ENCODE data around the gene QPCTL. TPM values are rescaled to one million over a fixed set of nuclear protein-coding genes. Genes with fewer than 3 reads are reported as not detected.

The QPCTL gene
- total RNA-seq, 4 donors from 2014 or later: 0.75 to 17.3 (median 7.2) TPM

GRCh38 chr19:45660636-45661035 lies 31.8 kb upstream of the QPCTL start:
- no peak for DNase-seq
- Histone ChIP-seq H3K36me3 (no peaks in the 10 kb centered on the region), H3K27ac (no peak overlapping the region), H3K9me3 (no peaks in the 10 kb centered on the region), H3K4me3 (no peak overlapping the region), H3K4me1 (no peaks in the 10 kb centered on the region), H3K27me3 (peaks cover 28% of the 10 kb centered on the region)
- in situ Hi-C loops (cut with MboI; ENCODE audit: low pct_ligation_motif_present in 1 of 4, low pct_unique_long_range_greater_than_20kb in 1 of 4, low sequenced_read_pairs in 3 of 4): no loop called here
- WGBS, 2 donors (ENCODE audit: low coverage in 1 of 2): 34 to 52% methylated on average over 4 to 8 of the region's 8 CpGs
- TF ChIP-seq CTCF (IDR thresholded peaks at IDR 0.05): no peak
- TF ChIP-seq POLR2A (IDR thresholded peaks at IDR 0.05): no peak
- no peak for TF ChIP-seq POLR2AphosphoS5 (IDR thresholded peaks at IDR 0.05)
- no peak for TF ChIP-seq EP300 (IDR thresholded peaks at IDR 0.05; ENCODE audit: low read depth)
- intact Hi-C loops (cut with DNase I; ENCODE audit: low total_unique reads): no loop called here

GRCh38 chr19:45663800-45664199 lies 28.7 kb upstream of the QPCTL start:
- DNase-seq: no peak
- H3K27me3 ChIP-seq: peaks cover 51% of the 10 kb centered on the region
- no peaks in the 10 kb centered on the region for H3K36me3 ChIP-seq
- in situ Hi-C loops (cut with MboI; ENCODE audit: low pct_ligation_motif_present in 1 of 4, low pct_unique_long_range_greater_than_20kb in 1 of 4, low sequenced_read_pairs in 3 of 4) (no loop called here), intact Hi-C loops (cut with DNase I; ENCODE audit: low total_unique reads) (no loop called here)
- no peak overlapping the region for H3K27ac ChIP-seq
- TF ChIP-seq EP300 (IDR thresholded peaks at IDR 0.05; ENCODE audit: low read depth) (no peak), POLR2A (IDR thresholded peaks at IDR 0.05) (no peak), CTCF (IDR thresholded peaks at IDR 0.05) (no peak), POLR2AphosphoS5 (IDR thresholded peaks at IDR 0.05) (no peak)
- H3K9me3 ChIP-seq: no peaks in the 10 kb centered on the region
- peaks cover 0 to 11% (median 9%) of the 10 kb centered on the region in 4 donors for H3K4me1 ChIP-seq
- WGBS, 2 donors (ENCODE audit: low coverage in 1 of 2): 71 to 100% methylated on average over 1 of the region's 1 CpG
- no peak overlapping the region for H3K4me3 ChIP-seq

- Histone ChIP-seq H3K4me1 (peaks cover 0 to 18% (median 17%) of the 10 kb centered on the region in 4 donors), H3K9me3 (no peaks in the 10 kb centered on the region), H3K4me3 (no peak overlapping the region), H3K27me3 (peaks cover 56% of the 10 kb centered on the region), H3K36me3 (no peaks in the 10 kb centered on the region), H3K27ac (no peak overlapping the region)
- intact Hi-C loops (cut with DNase I; ENCODE audit: low total_unique reads) (no loop called here), in situ Hi-C loops (cut with MboI; ENCODE audit: low pct_ligation_motif_present in 1 of 4, low pct_unique_long_range_greater_than_20kb in 1 of 4, low sequenced_read_pairs in 3 of 4) (no loop called here)
- no peak for TF ChIP-seq EP300 (IDR thresholded peaks at IDR 0.05; ENCODE audit: low read depth)
- WGBS, 2 donors (ENCODE audit: low coverage in 1 of 2): 58 to 72% methylated on average over 7 of the region's 7 CpGs
- peak; percentile 30 for DNase-seq
Measured at GRCh38 chr19:45664575-45664974, 27.9 kb upstream of the QPCTL start.

GRCh38 chr19:45667620-45668341 lies 24.7 kb upstream of the QPCTL start, which contains the start of gene GIPR:
Gene GIPR, plus strand, starts transcription at chr19:45668221. Its CDS starts 1,300 bp downstream, at chr19:45669521.
- no peak for TF ChIP-seq CTCF (IDR thresholded peaks at IDR 0.05)
- TF ChIP-seq POLR2AphosphoS5 (IDR thresholded peaks at IDR 0.05): peak in 2 of 3 donors; percentile 28 to 41
- TF ChIP-seq EP300 (IDR thresholded peaks at IDR 0.05; ENCODE audit: low read depth): no peak
- peak; percentile 65 for TF ChIP-seq POLR2A (IDR thresholded peaks at IDR 0.05)
- intact Hi-C loops (cut with DNase I; ENCODE audit: low total_unique reads): no loop called here
- Histone ChIP-seq H3K27me3 (peaks cover 73% of the 10 kb centered on the region), H3K36me3 (no peaks in the 10 kb centered on the region), H3K9me3 (no peaks in the 10 kb centered on the region), H3K4me1 (peaks cover 0 to 35% (median 30%) of the 10 kb centered on the region in 4 donors), H3K4me3 (peak within 1 kb of the TSS; percentile 5 to 50 (median 37)), H3K27ac (peak within 1 kb of the TSS; percentile 60 to 69 (median 64))
- in situ Hi-C loops (cut with MboI; ENCODE audit: low pct_ligation_motif_present in 1 of 4, low pct_unique_long_range_greater_than_20kb in 1 of 4, low sequenced_read_pairs in 3 of 4): no loop called here
- WGBS, 2 donors (ENCODE audit: low coverage in 1 of 2): 12% methylated on average over 14 of the region's 15 CpGs; no CpG with 5 or more reads in 1 of the 2 donors
- DNase-seq: peak; percentile 84
